ENCODE measurements around the gene TERF2IP.

Gene TERF2IP, protein sequence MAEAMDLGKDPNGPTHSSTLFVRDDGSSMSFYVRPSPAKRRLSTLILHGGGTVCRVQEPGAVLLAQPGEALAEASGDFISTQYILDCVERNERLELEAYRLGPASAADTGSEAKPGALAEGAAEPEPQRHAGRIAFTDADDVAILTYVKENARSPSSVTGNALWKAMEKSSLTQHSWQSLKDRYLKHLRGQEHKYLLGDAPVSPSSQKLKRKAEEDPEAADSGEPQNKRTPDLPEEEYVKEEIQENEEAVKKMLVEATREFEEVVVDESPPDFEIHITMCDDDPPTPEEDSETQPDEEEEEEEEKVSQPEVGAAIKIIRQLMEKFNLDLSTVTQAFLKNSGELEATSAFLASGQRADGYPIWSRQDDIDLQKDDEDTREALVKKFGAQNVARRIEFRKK

DNA sequence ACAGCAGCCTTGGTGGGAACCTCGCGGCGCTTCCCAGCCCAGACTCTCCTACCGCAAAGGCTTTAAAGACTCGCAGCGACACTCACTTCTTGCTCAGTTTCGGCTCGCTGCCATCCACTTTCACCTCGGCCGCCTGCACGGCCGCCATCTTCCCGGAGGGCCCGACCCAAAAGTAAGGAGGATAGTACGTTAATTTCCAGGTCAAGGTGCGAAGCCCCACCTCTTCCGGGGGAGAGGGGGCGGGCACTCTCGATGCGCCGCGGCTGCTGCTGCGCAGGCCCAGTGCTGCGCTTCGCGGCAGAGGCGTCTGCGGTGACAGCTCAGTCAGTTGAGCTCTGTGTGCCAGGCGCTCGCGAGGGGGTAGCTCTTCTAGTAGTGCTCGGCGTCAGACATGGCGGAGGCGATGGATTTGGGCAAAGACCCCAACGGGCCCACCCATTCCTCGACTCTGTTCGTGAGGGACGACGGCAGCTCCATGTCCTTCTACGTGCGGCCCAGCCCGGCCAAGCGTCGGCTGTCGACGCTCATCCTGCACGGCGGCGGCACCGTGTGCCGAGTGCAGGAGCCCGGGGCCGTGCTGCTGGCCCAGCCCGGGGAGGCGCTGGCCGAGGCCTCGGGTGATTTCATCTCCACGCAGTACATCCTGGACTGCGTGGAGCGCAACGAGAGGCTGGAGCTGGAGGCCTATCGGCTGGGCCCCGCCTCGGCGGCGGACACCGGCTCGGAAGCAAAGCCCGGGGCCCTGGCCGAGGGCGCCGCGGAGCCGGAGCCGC, at the start of gene TERF2IP, which contains the start of gene KARS1:
Gene TERF2IP (plus strand): TSS at position 282 of the 773 bp plus-strand sequence. CDS start 110 bp downstream, at position 392.
Gene KARS1 (minus strand): TSS at position 174 of the 773 bp plus-strand sequence. CDS start 26 bp downstream, at position 148.
- peak; percentile 94 for DNase-seq (ENCODE audit: low read depth)

DNA sequence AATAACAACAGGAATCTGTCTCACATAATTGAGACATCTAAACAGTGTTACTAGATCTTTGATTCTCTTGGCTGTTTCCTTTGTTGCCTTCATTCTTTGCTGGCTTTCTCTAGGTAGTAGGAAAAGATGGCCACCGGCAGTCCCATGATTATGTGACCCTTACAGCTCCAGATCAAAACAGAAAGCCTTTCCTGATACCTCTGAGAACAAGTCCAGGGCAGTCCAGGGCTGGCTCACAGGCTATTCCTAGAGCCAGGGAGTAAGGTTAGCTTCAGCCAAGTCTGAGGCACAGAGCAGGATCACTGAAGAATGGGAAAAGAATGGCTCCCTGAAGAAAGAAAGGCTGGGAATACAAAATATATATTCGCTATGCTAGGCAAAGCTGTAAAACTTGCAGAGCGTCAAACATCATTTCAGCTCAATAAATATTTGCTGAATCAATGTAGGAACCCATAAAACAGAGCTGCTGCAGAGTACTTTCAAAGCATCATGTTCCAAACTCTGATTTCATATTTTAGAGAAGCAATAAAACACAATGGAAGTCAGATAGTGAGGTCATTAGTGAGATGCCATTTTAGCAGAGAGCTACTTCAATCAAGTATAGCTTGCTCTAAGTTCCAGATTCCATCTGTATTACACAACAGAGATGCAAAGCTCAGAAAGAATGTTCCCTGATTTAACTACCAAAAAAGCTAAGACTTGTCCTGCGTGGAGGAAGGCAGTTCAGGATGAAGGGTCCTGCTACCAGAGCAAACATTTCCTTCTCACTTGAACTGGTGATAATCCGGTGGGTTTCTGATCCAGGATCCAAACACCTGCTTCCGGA, 47.9 kb upstream of the TERF2IP start:
- DNase-seq (ENCODE audit: low read depth): no peak

DNA sequence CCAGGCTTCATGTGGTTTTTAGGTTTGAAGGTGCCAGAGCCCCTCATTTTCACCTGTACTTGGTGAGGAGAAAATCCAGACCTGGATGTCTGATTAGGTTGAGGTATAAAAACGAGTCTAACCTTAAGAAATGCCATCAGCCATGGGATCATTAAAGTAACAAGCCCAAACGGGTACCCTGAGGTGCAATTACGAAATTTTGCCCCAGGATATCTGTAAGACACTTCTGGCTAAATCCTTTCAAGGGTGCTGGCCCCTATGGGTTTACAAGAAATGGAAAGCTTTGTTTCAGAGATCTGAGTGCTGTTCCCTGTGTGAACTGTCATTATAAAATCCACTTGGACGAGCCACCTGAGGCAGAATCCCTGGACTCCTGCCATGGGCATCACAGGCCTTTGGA, 44.3 kb upstream of the TERF2IP start:
- no peak for DNase-seq (ENCODE audit: low read depth)

DNA sequence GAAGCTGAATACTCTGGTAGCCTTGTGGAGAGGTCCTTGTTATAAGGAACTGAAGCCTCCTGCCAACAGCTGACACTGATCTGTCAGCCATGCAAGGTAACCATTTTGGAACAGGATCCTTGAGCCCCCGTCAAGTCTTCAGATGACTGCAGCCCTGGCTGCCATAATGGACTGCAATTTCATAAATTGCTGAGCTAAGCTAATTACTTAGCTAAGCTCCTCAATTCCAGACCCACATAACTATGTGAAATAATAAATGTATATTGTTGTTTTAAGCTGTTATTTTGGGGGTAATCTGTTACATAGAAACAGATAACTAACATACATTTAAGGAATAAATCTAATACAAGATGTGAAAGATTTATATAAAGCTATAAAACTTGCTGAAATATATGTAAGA, 41.1 kb upstream of the TERF2IP start:
- DNase-seq (ENCODE audit: low read depth): no peak

DNA sequence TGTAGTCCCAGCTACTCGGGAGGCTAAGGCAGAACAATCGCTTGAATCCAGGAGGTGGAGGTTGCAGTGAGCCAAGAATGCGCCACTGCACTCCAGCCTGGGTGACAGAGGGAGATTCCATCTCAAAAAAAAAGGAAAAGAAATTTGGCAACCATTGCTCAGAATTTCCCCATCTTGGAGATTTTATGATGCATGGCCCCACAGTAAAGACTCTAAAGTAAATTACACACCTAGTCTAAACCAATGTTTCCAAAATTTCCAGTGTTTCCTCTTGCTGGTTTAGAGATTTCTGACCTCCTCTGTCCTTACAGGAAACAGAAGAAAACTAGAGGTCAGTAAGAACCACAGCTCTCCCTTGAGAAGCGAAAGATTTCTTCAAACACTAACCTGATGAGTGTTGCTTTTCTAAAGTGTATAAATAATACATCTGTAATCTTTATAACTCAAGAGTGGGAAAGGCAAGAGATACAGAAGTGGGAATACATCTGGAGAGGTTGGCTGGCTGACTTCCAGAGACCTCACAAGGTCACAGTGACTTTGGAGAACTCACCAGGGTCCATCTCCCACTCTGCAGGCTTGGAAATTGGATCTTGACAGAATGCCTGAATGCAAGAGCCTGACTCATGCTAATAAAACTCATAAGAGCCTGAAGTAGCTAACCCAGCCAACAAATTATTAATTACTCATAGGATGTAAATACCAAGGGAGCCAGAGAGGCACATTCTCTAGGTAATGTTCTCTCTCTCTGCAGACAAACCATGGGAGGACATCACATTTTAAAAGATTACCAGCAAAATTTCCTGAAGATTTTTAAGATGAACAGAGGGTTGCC, 33.3 kb upstream of the TERF2IP start:
- no peak for DNase-seq (ENCODE audit: low read depth)

DNA sequence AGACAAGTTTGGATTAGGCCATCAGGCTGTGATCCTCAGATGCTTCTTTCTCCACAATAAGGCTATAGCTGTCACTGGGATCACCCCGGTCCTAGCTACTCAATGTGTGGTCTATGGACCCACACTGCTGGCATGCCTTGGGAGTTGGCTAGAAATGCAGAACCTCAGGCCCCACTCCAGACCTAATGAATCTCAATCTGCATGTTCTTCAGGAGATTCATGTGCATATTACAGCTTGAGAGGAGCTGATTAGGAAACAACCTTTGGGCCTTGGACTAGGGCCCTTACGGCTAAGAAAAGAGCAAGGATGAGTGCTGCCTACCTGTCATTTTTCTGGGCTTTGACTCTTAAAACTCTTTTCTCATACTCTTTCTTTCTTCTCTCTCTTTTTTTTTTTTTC, 32.0 kb upstream of the TERF2IP start:
- no peak for DNase-seq (ENCODE audit: low read depth)

DNA sequence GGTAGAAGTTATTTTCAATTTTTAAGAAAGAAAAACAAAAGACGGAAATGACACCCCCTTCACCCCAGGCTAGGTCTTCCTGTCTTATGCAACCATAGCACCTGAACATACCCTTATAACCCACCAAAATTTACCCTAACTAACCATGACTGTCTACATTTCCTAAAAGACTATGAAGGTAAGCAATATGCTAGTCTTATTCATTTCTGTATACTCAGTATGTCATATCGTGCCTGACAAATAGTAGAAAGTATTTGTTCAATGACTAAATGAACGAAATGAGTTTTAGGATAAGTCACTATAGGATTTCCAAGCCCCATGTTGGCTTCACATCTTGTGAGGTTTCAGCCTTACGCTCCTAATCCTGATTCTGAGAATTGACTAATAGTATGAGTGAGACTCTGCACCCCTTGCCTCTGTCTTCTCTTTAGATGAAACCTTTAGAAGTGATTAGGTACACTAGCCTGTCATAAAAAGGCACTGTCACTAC, 31.0 kb upstream of the TERF2IP start:
- no peak for DNase-seq (ENCODE audit: low read depth)

DNA sequence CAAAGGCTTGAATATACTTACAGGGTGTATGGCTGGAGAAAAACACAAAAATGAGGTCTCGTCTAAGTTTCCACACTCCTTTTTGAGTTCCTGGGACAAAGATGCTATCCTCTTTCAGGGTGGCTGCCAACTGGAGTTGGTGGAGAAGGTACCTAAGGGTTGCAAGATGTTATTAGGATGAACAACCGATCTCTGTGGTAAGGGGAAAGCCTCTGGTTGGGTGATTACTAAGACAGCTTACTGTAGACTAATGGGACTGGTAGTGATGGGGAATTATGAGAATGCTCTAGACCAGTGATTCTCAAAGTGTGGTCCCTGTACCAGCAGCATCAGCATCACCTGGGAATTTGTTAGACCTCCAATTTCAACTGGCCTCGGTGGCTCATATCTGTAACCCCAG, 30.5 kb upstream of the TERF2IP start:
- no peak for DNase-seq (ENCODE audit: low read depth)

DNA sequence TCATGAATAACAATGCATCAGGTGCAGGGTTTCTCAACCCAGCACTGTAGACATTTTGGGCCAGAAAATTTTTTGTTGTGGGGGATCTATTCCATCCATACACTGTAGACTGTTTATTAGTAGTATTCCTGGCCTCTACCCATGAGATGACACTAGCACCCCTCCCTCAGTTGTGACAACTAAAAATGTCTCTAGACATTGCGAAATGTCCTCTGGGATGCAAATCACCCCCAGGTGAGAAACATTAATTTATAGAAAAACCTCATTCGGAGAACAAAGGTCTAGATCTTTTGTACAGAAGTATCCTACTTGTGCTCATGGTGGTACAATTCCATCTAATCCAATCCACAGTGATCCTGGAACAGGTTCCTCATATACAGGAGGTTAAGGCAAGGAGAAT, 28.8 kb upstream of the TERF2IP start:
- DNase-seq (ENCODE audit: low read depth): no peak

DNA sequence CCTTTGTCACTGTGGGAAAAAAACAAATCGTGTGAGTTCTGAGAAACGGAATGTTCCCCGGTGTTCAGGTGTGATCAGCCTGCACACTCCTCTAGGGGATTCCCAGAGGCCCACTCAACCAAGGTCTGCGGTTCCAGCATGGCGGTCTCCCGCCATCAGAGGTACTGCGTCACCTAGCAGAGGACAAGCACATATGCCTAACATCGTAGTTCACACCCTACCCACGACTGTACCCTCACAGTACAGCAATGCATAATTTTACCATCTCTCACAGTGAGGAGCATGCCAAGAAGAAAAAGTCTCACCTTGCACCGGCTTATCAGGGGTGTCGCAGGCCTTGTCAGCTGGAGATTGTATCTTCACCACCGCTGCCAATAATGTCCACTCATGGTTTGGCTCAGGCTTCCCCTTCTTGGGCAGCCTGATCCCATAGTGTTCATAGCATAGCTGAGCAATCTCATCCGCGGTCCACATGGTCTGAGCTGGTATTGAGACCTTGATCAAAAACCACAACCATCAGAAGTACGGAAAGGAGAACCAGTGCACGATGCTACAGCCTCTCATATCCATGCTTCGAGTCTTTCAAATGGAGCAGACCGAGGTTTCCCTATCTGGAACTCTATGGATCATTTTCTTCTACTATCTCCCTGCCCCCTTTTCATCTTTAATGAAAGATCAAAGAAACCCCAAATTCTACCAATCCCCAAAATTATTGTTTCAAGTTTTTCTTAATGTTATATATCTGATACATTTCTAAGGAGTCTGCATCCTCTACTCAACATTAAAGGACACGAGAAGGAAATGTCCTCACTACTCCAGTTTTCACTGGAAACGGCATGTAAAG, 27.0 kb upstream of the TERF2IP start:
- no peak for DNase-seq (ENCODE audit: low read depth)

DNA sequence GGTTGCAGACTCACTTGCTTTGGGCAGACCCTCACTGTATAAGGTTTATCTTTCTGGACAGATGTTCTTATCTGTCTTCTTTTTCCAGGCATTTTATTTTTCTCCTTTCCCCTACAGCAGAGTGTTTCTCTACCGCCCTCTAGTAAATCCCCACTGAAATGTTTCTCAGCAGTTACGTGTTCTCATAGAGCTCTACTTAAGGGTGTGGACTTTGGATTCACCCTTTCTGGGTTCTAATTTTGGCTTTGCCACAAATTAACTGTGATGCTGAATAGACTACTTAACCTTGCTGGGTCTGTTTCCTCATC, 26.4 kb upstream of the TERF2IP start:
- no peak for DNase-seq (ENCODE audit: low read depth)

DNA sequence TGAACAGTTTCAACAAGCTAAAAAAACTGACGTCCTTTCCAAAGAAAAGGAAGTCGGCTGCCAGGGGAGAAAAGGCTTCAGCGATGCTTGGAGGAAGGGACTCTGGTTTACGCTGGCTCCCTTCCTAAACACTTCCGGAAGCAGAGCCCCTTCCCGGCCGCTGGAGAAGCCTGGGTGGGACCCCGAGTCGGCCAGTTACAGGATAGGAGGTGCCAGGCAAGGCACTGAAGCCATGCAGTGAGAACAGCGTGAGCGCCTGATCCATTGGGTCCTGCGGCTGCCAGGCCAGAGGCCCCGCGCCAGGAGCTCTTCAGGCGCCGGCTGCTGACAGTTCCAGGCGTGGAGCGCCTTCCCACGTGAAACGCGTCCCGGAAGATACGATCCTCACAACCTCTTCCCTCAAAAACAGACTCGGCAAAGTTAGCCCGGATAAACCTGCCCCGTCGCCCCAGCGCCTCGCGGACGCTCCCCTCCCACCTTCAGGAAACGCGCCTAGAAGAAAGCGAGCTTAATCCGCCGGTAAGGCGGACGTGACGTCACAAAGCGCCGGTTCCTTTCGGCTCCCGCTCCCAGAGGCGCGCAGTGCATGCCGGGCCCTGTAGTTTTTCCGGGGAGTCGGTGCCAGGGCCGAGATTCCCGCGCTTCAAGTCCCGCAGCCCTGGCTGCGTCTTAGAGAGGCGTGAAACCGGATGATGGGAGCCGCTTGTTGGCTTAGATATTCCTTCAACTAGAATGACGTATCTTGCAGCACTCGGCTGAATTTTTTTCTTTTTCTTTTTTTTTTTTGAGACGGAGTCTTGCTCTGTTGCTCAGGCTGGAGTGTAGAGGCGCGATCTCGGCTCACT, 24.6 kb upstream of the TERF2IP start, which contains the start of gene ADAT1:
Gene ADAT1 (minus strand): TSS at position 521 of the 845 bp plus-strand sequence. CDS start 2,482 bp downstream, outside the sequence.
- peak; percentile 96 for DNase-seq (ENCODE audit: low read depth)

DNA sequence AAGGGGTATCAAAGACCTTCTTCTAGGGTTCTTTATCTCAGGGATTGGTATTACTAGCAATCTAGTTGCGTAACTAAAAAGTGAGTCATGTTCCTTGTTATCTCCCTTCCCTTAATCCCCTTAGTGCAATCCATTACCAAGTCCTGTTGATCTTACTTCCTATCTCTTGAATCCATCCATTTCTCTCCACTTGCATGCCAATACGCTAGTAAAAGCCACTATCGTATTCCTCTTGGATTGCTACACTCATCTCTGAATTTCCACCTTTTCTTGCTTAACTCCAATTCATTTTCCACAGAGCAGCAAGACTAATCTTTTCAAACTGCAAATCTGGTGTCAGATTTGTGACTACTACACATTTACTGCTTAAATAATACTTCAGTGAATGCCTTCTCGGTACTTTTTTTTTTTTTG, 22.6 kb upstream of the TERF2IP start:
- no peak for DNase-seq (ENCODE audit: low read depth)

DNA sequence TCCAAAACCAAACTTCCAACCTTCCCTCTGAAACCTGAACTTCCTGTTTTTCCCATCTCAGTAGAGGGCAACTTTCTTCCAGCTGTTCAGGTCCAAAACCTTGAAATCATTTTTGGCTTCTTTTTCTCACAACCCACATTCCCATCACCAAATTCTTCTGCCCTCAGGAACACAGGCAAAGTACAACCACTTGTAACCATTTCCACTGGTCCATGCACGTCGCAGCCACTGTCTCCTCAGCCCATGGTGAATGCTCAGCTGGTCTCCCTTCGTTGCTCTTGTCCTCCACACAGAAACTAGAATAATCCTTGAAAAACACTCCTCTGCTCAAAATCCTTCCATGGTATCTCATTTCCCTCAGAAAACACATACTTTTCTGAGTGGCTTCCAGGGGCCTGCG, 20.8 kb upstream of the TERF2IP start:
- no peak for DNase-seq (ENCODE audit: low read depth)

DNA sequence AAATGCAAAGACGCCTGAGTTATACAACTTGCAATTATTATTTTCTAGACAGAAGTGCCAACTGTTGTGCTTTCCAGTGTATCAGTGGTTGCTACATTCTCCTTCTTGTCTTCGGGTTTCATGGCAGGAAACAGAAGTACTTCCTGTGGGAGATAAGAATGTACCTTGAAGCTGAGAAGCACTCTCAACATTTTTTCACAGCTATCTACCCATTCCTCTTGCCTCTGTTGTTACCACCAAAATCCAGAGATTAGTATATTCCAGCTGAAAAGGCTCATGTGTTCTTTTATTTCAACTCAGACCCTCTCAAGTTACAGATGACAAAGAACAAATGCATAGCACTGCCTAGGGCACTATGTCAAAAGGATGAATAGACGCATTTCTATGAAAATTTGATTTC, 19.7 kb upstream of the TERF2IP start:
- no peak for DNase-seq (ENCODE audit: low read depth)

DNA sequence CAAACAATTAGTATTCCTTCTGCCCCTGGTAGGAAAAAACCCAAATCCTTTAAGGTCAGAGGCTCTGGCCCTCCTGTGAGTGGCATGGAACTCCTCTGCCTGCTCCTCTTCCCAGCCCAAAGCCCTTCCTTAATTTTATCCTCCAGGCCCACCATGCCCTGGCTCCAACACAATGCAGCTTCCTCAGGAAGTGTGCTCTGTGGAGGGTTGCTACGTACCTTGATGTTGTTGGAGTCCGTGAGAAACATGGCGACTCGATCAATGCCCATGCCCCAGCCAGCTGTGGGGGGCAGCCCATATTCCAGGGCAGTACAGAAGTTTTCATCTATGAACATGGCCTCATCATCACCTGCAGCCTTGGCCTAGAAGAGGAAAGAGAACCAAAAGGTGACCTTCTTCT, 19.2 kb upstream of the TERF2IP start:
- DNase-seq (ENCODE audit: low read depth): no peak

DNA sequence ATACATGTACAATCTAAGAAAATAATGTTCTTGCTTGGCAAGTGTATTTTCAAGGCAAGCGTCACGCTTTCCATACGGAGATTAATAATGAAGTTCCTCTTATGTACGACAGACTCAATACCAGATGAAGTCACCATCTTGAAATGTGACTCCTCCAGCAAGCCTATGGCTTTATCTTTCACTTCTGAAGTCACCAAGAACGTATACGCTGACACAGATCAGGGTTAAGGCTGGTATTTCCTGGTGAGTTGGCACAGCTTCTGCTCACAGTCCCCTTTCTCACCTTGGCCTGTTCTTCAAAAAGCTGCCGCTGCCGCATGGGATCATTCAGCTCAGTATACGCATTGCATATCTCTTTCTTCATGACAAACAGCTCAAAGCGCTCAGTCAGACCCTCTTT, 18.4 kb upstream of the TERF2IP start:
- DNase-seq (ENCODE audit: low read depth): no peak

DNA sequence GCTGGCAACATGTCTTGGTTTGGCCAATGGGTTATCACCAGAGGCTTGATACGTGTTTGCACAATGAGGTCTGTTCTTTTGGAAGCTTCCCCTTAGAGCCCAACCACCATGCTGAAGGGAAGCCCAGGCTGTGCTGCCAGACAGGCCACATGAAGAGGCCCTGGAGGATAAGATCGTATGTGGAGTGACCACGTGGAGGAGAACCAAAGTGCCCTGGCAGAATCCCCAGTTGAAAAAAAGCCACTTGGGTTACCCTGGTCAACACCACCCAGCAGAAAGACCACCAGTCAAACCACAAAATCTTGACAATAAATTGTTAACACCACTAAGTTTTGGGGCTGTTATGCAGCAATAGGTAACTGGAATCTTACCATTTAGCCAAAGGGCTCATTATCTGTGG, 17.5 kb upstream of the TERF2IP start:
- DNase-seq (ENCODE audit: low read depth): no peak

DNA sequence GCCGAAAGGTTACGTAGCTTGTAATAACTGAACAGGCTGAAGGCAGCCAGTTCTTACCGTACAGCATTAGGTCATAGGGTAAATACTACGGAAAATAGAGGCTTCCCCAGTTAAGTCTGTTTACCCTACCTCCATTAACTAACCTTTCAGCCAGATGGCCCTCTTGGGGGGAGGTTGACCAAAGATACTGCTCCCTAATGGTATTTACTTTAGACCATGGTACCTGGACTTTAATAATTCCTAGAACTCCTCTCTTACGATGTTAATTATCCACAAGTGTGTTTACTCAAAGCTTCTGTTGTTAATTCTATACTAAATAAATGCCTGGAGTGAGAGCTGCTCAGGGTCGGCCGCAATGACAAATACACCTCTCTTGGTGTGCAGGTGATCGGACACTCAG, 14.7 kb upstream of the TERF2IP start:
- DNase-seq (ENCODE audit: low read depth): no peak
